CD4-positive, alpha-beta T cell treated with Interleukin-6 at 100 ng/mL for 8 hours (primary cell): Measurements from ENCODE around the gene WSB1.

Experiments
- DNase-seq: peaks from one replicate; pipeline ENCODE4 v3.0.0-alpha.2; 2020; ENCODE audit warnings: mixed read lengths, low spot score

WSB1 gene

DNA sequence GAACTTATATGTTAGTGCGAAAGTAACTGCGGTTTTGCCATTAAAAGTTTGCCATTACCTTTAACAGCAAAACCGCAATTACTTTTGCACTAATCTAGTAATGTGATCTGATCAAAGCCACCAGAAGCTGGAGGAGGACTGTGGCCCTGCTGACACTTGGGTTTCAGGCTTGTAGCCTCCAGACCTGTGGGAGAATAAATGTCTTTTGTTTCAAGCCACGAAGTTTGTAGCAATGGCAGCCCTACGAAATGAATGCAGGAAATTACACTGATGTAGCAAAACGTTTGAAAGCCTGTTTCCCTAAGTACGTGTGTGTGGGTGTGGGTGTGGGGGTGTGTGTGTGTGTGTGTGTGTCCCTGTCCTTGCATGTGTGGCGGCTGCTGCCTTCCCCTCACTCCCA, 66.6 kb downstream of the WSB1 start:
- no peak for DNase-seq

DNA sequence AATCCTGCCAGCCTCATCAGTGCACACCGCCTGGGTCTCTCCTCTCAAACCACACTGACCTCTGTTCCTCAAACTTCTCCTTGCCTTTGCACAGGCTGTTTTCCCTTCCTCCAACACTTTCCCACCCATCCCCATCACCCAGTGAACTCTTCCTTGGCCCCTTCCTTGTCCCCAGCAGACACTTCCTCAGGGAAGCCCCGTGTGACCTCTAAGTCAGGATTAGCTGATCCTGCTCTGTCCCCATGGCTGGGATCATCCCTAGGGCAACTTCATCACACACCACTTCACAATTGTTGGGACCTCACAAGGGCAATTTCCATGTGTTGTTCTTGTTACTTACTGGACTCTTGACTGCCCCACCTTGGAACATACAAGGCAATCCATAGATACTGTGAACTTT, 67.8 kb downstream of the WSB1 start:
- no peak for DNase-seq

DNA sequence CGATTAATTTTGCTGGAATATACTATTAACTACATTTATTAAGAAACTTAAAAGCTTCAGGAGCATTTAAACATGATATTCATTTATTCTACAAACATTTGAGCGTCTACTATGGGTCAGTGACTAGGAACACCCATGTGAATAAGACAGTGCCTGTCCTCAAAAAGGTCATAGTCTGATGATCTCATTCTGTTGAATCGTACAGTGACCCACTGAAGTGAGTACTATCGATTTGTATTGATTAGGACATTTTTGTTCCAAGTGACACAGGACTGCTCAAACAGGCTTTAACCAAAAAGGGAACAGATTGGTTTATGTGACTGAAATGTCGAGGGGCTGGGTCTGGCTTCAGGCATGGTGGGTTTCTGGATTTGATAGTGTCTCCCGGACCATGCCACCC, 68.6 kb downstream of the WSB1 start:
- DNase-seq: no peak

DNA sequence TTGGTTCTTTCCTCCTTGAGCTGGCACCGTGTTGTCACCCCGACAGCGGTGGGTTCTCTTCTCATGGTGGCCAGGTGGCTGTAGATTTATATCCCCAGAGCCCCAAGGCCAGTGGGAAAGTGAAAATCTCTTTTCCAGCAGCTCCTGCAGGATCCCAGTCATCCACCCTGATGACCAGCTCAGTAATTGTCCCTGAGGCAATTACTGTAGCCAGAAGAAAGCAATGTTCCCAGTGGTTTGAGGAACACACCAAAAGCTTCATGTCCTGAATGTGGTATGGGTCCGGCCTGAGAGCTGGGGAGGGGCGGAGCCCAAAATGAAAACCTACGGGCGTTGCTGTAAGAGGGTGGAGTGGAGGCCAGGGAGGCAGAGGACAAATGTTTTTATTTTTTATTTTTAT, 69.0 kb downstream of the WSB1 start:
- no peak for DNase-seq

DNA sequence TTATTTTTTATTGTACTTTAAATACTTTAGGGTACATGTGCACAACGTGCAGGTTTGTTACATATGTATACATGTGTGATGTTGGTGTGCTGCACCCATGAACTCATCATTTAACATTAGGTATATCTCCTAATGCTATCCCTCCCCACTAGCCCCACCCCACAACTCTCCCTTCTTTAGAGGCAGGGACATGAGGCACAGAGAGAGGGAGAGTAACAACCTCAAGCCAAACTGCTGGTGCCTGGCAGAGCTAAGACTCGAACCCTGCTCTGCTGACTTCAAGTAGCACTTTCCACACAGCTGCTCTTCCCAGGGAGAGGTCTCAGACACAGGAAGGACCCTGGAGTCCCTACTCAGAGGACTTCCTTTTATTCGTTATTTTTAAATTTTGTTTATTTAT, 69.4 kb downstream of the WSB1 start:
- no peak for DNase-seq
